Psoas muscle (tissue), 8 donors: ENCODE results near the gene MYCN. TPM values are rescaled to one million over a fixed set of nuclear protein-coding genes. Genes with fewer than 3 reads are reported as not detected.

Experiments
- ATAC-seq, 4 donors: fragments of 200-7000 bp; cut with Tn5 transposase; one replicate each; pipeline ENCODE4 v1.9.1; 2020; ENCODE audit warnings: moderate library complexity in 3 of 4, mild to moderate bottlenecking in 2 of 4
- DNase-seq, 2 donors: peaks; one replicate each; pipeline ENCODE4 v3.0.0-alpha.2; 2020
- H3K27ac ChIP-seq: fragments of 200-600 bp; one replicate; pipeline ENCODE4 v1.8.0; 2022
- H3K27me3 ChIP-seq, 3 donors: fragments of 200-600 bp in 1 of 3; one replicate each; pipeline versions ENCODE4 v1.6.1 to v1.8.0; 2013 to 2022; ENCODE audit warnings: low read length in 2 of 3, mild to moderate bottlenecking in 2 of 3, moderate library complexity in 1 of 3; ENCODE audit not compliant: insufficient read depth in 3 of 3
- H3K36me3 ChIP-seq, 2 donors: fragments of 200-600 bp in 1 of 2; one replicate each; pipeline versions ENCODE4 v1.6.1 to v1.8.0; 2013 to 2022; ENCODE audit warnings: low read depth in 1 of 2, mild to moderate bottlenecking in 1 of 2, moderate library complexity in 1 of 2; ENCODE audit not compliant: insufficient read depth in 1 of 2
- H3K4me1 ChIP-seq: fragments of 200-600 bp; one replicate; pipeline ENCODE4 v1.8.0; 2022
- H3K4me3 ChIP-seq: fragments of 200-600 bp; one replicate; pipeline ENCODE4 v1.8.0; 2022; ENCODE audit warnings: mild to moderate bottlenecking
- H3K9me3 ChIP-seq: fragments of 200-600 bp; one replicate; pipeline ENCODE4 v1.8.0; 2022
- WGBS, 3 donors: extraction: QIAGEN DNeasy Blood & Tissue Kit; methylation state at CpG; one replicate each; pipeline versions ENCODE4 v1.1.6 to v1.1.7; 2013; 5-methylcytosine and 5-hydroxymethylcytosine counted together
- intact Hi-C, 2 donors: fragments of 100-400 bp; cut with DNase I; formaldehyde crosslinking; loops; one replicate each; pipeline versions ENCODE4 v1.11.0 to v1.14.2; 2022
- polyA plus RNA-seq, 3 donors: library from polyadenylated mRNA; stranded (reverse); fragments of 200-250 nt; gene quantifications; one replicate each; pipeline ENCODE4 v1.2.3, GENCODE V29; 2013
- total RNA-seq, 4 donors: library from RNA; stranded (reverse); fragmentation: NEBNext Ultra II Directional in 2 of 4; extraction: Animal tissue kit (Norgen Biotek cat#: 25700) in 2 of 4; gene quantifications; one replicate each; pipeline versions ENCODE4 v1.2.1 to v1.2.4, GENCODE V29; 2021 to 2023
- TF ChIP-seq, protein P1 (sequence below): fragments of 200-600 bp; IDR thresholded peaks from one replicate; pipeline ENCODE4 v1.8.0; 2022; ENCODE audit warnings: antibody characterized with exemption
- donor health status: healthy with polysubstance abuse.
- donor health status: DM: no; HTN: no; CAD: no; lungs with moderate emphysema.
- donor health status: Bipolar disorder and iron deficiency.
- donor health status: healthy.
- donor health status: DM: yes; HTN: yes; CAD: no.
- donor health status: DM: no; HTN: no; CAD: no.
- donor health status: DM: no; HTN: no; CAD: no.
- donor health status: DM: yes; HTN: yes; CAD: no.

The MYCN gene
- total and polyA plus RNA-seq, 7 donors: 0.10 to 0.36 (median 0.25) TPM

DNA sequence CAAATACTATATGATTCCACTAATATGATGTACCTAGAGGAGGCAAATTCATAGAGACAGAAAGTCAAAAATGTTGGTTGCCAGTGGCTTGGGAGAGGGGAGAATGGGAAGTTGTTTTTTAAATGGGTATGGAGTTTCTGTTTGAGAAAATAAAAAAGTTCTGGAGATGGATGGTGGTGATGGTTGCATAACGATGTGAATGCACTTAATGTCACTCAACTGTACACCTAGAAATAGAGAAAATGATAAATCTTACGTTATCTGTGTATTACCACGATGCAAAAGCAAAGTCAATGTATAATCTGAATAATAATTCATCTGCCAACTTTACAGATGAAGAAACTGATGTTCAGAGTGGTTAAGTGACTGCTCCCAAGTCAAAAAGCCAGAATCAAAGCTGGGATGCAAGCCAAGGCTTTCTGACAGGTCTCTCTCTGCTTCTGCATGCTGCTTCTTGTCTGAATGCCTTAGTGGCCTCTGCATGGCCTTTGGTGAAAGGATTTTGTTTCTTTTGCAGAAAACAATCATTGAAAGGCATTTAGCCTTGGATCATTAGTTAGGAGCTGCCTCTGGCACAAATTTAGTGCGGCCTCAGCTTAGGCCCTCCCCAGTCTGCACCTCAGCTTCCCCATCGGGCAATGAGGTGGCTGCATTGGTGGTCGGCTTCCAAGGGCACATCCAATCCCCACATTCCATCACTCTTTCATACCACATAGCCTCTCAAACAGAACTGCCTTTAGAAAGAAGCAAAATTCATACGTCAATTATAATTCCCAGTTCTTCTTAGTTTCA is 46.5 kb upstream of the MYCN start:
- Histone ChIP-seq H3K4me1 (no peaks in the 10 kb centered on the region), H3K4me3 (no peak overlapping the region), H3K36me3 (no peaks in the 10 kb centered on the region), H3K9me3 (peaks cover 5% of the 10 kb centered on the region), H3K27ac (no peak overlapping the region), H3K27me3 (no peaks in the 10 kb centered on the region)
- WGBS, 3 donors: 72 to 82% (median 76%) methylated on average over 7 of the region's 7 CpGs
- ATAC-seq (no peak), DNase-seq (no peak)
- TF ChIP-seq, protein P1, sequence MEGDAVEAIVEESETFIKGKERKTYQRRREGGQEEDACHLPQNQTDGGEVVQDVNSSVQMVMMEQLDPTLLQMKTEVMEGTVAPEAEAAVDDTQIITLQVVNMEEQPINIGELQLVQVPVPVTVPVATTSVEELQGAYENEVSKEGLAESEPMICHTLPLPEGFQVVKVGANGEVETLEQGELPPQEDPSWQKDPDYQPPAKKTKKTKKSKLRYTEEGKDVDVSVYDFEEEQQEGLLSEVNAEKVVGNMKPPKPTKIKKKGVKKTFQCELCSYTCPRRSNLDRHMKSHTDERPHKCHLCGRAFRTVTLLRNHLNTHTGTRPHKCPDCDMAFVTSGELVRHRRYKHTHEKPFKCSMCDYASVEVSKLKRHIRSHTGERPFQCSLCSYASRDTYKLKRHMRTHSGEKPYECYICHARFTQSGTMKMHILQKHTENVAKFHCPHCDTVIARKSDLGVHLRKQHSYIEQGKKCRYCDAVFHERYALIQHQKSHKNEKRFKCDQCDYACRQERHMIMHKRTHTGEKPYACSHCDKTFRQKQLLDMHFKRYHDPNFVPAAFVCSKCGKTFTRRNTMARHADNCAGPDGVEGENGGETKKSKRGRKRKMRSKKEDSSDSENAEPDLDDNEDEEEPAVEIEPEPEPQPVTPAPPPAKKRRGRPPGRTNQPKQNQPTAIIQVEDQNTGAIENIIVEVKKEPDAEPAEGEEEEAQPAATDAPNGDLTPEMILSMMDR: no peak
- intact Hi-C loops: no loop called here

DNA sequence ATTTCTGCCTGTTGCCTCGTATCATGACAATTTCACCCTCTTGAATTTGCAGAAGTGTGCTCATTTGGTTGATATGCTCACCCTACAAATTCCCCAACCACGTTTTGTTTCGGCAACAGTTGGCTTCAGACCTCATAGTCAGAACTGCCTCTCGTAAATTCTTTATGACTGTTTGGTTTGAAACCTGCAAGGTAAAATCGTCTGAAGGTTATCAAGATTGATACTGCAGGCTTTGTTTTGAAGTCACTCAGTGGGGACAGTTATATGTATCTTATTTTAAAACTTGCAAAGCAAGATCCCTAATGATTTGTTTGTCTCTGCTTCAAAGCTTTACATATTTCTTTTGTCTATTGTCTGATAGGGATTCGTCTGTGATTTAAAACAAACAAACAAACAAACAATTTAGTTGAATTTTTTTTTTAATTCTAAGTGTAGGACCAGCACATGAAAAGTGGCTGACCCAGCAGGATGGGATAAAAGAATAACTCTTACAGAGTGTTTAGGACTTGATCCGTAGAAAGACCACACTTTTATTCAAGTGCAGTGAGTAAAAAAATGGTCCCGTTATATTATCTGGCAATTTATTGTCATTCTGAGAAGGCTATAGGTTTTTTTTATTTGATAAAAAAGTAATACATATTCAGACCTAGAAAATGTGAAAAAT is 45.7 kb upstream of the MYCN start:
- Histone ChIP-seq H3K4me3 (no peak overlapping the region), H3K36me3 (no peaks in the 10 kb centered on the region), H3K27me3 (no peaks in the 10 kb centered on the region), H3K9me3 (peaks cover 5% of the 10 kb centered on the region), H3K27ac (no peak overlapping the region), H3K4me1 (no peaks in the 10 kb centered on the region)
- intact Hi-C loops: no loop called here
- TF ChIP-seq, protein P1: no peak
- ATAC-seq (no peak), DNase-seq (no peak)
- WGBS, 3 donors: 68 to 72% (median 71%) methylated on average over 8 of the region's 8 CpGs

DNA sequence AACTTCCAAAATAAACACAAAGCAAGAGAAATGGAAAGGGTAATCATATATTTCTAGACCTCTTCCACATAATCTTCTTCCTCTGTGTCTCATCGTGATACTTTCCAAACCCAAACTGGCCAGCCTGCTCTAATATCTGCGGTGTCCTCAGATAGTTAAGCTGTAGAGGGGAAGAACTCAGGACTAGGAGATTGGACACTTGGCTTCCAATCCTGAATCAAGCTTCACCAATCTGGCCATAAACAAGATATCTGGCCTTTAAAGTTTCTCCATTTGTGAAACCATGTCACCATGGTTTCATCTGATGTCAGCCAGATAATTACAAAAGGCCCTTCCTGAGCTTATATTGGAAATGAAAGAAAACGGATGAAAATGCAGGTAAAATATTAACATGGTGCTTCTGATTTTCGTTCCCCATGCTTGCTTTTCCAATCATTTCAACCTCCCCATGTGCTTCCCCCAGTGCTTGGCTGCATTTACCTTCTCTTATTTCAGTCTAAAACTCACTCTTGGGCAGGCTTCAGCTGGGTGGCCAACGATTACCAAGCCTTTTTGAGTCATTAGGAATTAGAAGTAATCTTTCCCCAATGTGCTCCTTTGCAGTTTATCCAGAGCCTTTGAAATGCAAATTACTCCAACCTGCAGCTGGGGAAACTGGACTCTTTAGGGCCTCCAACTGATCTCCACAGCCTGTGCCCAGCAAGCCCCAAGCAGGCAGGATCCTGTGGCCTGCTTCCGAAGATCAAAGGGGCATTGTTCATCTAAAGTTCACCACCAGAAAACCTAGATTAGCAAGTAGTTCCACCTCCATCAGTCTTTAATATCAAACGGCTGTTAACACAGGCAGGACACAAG is 44.5 kb upstream of the MYCN start:
- no peaks in the 10 kb centered on the region for H3K27me3 ChIP-seq
- TF ChIP-seq, protein P1: no peak
- DNase-seq (no peak), ATAC-seq (no peak)
- no peak overlapping the region for H3K27ac ChIP-seq
- H3K4me1 ChIP-seq: no peaks in the 10 kb centered on the region
- H3K4me3 ChIP-seq: no peak overlapping the region
- H3K9me3 ChIP-seq: peaks cover 5% of the 10 kb centered on the region
- intact Hi-C loops: no loop called here
- H3K36me3 ChIP-seq: no peaks in the 10 kb centered on the region
- 69 to 79% (median 70%) methylated on average over 7 of the region's 7 CpGs for WGBS, 3 donors

DNA sequence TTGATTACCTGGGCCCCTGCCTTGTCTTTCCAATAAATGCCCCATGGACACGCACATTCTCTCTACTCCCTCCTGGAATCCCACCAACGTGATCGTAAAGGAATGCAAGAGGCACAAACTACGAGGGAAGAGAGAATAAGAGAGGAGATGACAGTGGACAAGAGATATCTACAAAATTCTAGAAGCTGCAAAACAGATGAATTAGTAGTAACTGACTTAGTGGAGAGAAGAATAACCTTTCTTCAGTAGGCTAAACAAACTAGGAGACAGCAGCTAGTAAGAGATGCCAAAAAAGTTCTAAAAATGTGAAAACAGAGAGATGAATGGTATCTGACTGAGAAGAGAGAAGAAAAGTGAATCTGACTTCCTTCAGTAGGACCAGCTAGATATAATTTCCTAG is 43.5 kb upstream of the MYCN start:
- no peak overlapping the region for H3K4me3 ChIP-seq
- intact Hi-C loops: no loop called here
- DNase-seq: no peak
- peaks cover 5% of the 10 kb centered on the region for H3K9me3 ChIP-seq
- ATAC-seq: no peak
- WGBS, 3 donors: 95 to 100% (median 97%) methylated on average over 4 of the region's 4 CpGs
- H3K27ac ChIP-seq: no peak overlapping the region
- TF ChIP-seq, protein P1: no peak
- H3K36me3 ChIP-seq: no peaks in the 10 kb centered on the region
- no peaks in the 10 kb centered on the region for H3K27me3 ChIP-seq
- no peaks in the 10 kb centered on the region for H3K4me1 ChIP-seq
